ENCODE measurements around the gene TMX2. TPM values are rescaled to one million over a fixed set of nuclear protein-coding genes. Genes with fewer than 3 reads are reported as not detected.

Gene TMX2
- total RNA-seq, 1 donor from 2014 or later: 64.2 TPM

DNA sequence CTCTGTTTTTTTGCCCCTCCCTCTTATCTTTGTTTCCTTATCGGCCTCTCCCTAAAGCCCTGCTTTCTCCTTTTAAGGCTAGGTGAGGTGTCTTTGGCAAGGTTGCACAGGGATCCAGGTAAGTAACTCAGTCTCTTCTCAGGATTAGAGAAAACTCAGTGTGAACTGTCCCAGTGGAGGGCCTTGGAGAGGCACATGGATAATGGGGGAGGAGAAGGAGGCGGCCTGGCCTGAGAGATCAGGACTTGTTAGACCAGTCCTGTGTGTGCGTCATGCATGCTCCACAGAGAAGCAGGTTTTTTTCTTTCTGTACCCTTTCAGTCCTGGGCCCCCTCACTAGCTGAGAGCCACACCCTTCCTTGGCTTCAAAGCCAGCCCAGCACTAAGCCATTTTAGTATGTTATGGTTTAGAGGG, 69.1 kb downstream of the TMX2 start:
- TF ChIP-seq, protein P1, sequence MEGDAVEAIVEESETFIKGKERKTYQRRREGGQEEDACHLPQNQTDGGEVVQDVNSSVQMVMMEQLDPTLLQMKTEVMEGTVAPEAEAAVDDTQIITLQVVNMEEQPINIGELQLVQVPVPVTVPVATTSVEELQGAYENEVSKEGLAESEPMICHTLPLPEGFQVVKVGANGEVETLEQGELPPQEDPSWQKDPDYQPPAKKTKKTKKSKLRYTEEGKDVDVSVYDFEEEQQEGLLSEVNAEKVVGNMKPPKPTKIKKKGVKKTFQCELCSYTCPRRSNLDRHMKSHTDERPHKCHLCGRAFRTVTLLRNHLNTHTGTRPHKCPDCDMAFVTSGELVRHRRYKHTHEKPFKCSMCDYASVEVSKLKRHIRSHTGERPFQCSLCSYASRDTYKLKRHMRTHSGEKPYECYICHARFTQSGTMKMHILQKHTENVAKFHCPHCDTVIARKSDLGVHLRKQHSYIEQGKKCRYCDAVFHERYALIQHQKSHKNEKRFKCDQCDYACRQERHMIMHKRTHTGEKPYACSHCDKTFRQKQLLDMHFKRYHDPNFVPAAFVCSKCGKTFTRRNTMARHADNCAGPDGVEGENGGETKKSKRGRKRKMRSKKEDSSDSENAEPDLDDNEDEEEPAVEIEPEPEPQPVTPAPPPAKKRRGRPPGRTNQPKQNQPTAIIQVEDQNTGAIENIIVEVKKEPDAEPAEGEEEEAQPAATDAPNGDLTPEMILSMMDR (IDR thresholded peaks at IDR 0.05): no peak
- Histone ChIP-seq H3K4me3 (no peak overlapping the region), H3K9me3 (no peaks in the 10 kb centered on the region), H3K36me3 (peaks cover 9% of the 10 kb centered on the region), H3K27ac (peak overlapping the region; percentile 89), H3K4me1 (peaks cover 99% of the 10 kb centered on the region), H3K27me3 (ENCODE audit: low read depth) (no peaks in the 10 kb centered on the region)
- intact Hi-C loops (cut with DNase I): no loop called here
- ATAC-seq: peak; percentile 87 to 91
- DNase-seq: peak; percentile 83

DNA sequence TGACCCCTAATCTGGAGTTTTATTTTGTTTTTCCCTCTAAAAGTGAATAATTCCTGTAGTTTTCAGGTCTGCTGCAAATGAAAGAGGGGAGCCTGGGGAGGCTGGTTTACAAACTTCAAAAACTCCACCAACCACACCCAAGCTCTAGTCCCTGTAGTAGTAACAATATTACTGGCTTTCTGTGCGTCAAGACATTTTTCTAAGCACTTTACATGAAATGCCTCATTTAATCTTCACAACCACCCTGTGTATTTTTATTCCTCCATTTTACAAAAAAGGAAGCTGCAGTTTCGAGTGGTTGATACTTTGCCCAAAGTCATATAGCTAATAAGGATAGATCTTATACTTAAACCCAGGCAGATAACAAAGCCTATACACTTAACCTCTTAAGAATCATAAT, 72.7 kb downstream of the TMX2 start:
- H3K27me3 ChIP-seq (ENCODE audit: low read depth): no peaks in the 10 kb centered on the region
- H3K4me3 ChIP-seq: no peak overlapping the region
- intact Hi-C loops (cut with DNase I): no loop called here
- H3K36me3 ChIP-seq: peaks cover 9% of the 10 kb centered on the region
- H3K9me3 ChIP-seq: no peaks in the 10 kb centered on the region
- peak overlapping the region; percentile 13 for H3K27ac ChIP-seq
- TF ChIP-seq, protein P1 (IDR thresholded peaks at IDR 0.05): no peak
- H3K4me1 ChIP-seq: peaks cover 99% of the 10 kb centered on the region
- ATAC-seq (no peak), DNase-seq (no peak)

DNA sequence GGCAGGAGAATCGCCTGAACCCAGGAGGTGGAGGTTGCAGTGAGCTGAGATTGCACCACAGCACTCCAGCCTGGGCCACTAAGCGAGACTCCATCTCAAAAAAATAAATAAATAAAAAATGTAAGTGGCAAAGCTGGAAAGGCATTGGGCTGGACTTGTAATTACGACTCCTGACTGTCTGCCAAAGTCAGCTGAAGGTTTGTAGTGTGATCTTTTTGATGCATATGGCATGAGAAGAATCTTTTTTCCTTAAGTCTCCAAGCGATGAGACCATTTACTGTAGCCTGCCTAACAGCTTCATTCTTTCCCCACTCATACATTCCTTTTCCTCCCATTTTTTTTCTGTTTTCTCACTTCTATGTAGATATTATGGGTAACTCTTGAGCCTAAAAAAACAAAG, 74.0 kb downstream of the TMX2 start:
- Histone ChIP-seq H3K36me3 (peaks cover 5% of the 10 kb centered on the region), H3K27ac (peak overlapping the region; percentile 13), H3K4me3 (no peak overlapping the region), H3K4me1 (peaks cover 99% of the 10 kb centered on the region), H3K27me3 (ENCODE audit: low read depth) (no peaks in the 10 kb centered on the region), H3K9me3 (no peaks in the 10 kb centered on the region)
- DNase-seq (no peak), ATAC-seq (no peak)
- TF ChIP-seq, protein P1 (IDR thresholded peaks at IDR 0.05): no peak
- intact Hi-C loops (cut with DNase I): no loop called here

DNA sequence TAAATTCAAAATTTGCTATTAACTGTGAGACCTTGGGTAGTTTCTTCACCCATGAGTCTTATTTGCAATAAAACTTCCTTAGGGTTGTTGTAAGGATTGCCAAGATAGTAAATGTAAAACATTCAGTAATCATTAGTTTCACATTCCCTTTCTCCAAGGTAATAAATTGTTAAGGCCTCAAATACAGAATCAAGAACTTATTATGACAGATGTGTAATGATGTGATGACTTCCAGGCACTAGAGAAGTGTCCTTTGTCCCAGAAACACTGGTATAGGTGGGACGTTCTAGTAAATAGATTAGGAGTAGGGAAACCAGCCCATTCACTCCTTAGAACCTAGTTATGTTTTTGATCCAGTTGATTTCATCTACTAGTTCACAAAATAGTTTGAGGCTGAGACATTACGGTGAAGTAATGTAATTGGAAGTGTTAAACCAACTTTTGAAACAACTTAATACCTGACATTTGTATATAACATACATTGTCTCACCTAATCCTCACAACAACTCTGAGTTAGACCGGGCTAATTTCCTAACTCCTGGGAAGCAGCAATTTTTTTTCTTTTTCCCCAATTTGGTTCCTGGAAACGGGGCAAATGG, 74.7 kb downstream of the TMX2 start:
- DNase-seq: no peak
- peaks cover 10% of the 10 kb centered on the region for H3K36me3 ChIP-seq
- H3K4me1 ChIP-seq: peaks cover 99% of the 10 kb centered on the region
- intact Hi-C loops (cut with DNase I): no loop called here
- peak overlapping the region; percentile 13 for H3K27ac ChIP-seq
- H3K9me3 ChIP-seq: no peaks in the 10 kb centered on the region
- H3K4me3 ChIP-seq: no peak overlapping the region
- no peak for ATAC-seq
- no peaks in the 10 kb centered on the region for H3K27me3 ChIP-seq (ENCODE audit: low read depth)
- TF ChIP-seq, protein P1 (IDR thresholded peaks at IDR 0.05): no peak

DNA sequence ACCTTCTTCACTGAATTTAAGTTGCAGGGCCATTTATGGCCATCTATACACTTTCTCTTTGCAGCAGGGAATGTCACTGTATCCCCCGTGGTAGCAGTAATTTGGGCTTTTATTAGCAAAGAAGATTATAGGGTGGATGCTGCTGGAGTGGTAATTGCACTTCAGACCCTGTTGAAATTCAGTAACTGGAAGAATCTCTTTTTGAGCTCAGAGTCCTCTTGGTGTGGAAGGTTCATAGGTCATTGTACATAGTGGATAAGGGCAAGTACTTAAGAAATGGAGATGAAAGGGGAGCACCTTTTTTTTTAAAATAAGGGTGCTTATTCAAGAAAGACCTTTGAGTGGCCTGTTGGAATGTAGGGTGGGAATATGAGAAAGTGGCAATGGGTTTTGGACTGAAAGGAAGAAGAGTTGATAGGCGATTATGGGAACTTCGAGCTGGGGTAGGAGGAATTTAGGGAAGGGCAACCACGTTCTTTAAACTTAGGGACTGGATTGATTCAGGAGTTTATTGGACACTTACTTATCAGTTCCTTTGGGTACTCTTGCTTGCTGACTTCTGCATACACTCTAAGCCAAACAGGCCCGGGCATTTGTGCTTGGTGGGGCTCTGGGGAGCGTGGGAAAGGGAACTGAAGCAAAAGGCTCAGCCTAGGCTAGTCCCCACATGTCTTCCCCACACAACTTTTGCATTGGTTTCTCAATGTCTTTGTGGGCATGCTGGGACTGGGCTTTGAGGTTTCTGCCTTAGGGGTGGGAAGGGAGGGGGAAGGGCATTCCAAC, 75.7 kb downstream of the TMX2 start:
- intact Hi-C loops (cut with DNase I): no loop called here
- Histone ChIP-seq H3K36me3 (peaks cover 10% of the 10 kb centered on the region), H3K27ac (peak overlapping the region; percentile 25), H3K9me3 (no peaks in the 10 kb centered on the region), H3K4me3 (no peak overlapping the region), H3K27me3 (ENCODE audit: low read depth) (no peaks in the 10 kb centered on the region), H3K4me1 (peaks cover 99% of the 10 kb centered on the region)
- peak; percentile 45 to 54 for ATAC-seq
- peak; percentile 66 for DNase-seq
- TF ChIP-seq, protein P1 (IDR thresholded peaks at IDR 0.05): no peak

Data from lower lobe of right lung (tissue), 2 donors.